Ishikawa (cell line): ENCODE data around the gene GABRR2.

Experiments
- CEBPB ChIP-seq: IDR thresholded peaks from 2 replicates; pipeline ENCODE4 v1.6.1; 2012
- CREB1 ChIP-seq: IDR thresholded peaks from 2 replicates; pipeline ENCODE4 v1.6.1; 2012; ENCODE audit warnings: low read depth
- EGR1 ChIP-seq: IDR thresholded peaks from 2 replicates; pipeline ENCODE4 v1.6.1; 2012
- EP300 ChIP-seq: IDR thresholded peaks from 2 replicates; pipeline ENCODE4 v1.6.1; 2012; ENCODE audit warnings: borderline replicate concordance
- FOXM1 ChIP-seq: IDR thresholded peaks from 2 replicates; pipeline ENCODE4 v1.6.1; 2012; ENCODE audit warnings: low read depth, borderline replicate concordance
- NFIC ChIP-seq: IDR thresholded peaks from 2 replicates; pipeline ENCODE4 v1.6.1; 2012
- RAD21 ChIP-seq: IDR thresholded peaks from 2 replicates; pipeline ENCODE4 v1.6.1; 2012; ENCODE audit warnings: low read depth
- TAF1 ChIP-seq: IDR thresholded peaks from 2 replicates; pipeline ENCODE4 v1.6.1; 2012; ENCODE audit warnings: low read depth, mild to moderate bottlenecking
- TCF12 ChIP-seq: IDR thresholded peaks from 2 replicates; pipeline ENCODE4 v1.6.1; 2012; ENCODE audit warnings: low read depth
- TEAD4 ChIP-seq: IDR thresholded peaks from 2 replicates; pipeline ENCODE4 v1.6.1; 2012
- USF1 ChIP-seq: IDR thresholded peaks from 2 replicates; pipeline ENCODE4 v1.6.1; 2012
- YY1 ChIP-seq: IDR thresholded peaks from 2 replicates; pipeline ENCODE4 v1.6.1; 2012; ENCODE audit warnings: low read depth
- ZBTB7A ChIP-seq: IDR thresholded peaks from 2 replicates; pipeline ENCODE4 v1.6.1; 2012; ENCODE audit warnings: low read depth
- TF ChIP-seq, protein P1 (sequence below): IDR thresholded peaks from 2 replicates; pipeline ENCODE4 v1.6.1; 2012
- TF ChIP-seq, protein P2 (sequence below): IDR thresholded peaks from 2 replicates; pipeline ENCODE4 v1.6.1; 2012; ENCODE audit warnings: low read depth, mild to moderate bottlenecking

GABRR2 gene

GRCh38 chr6:89257781-89258180 lies 57.3 kb downstream of the GABRR2 start:
- TF ChIP-seq YY1 (no peak), TCF12 (no peak), TAF1 (no peak), TEAD4 (no peak), CEBPB (no peak), EP300 (no peak), EGR1 (no peak), CREB1 (no peak), ZBTB7A (no peak), FOXM1 (no peak), USF1 (no peak), RAD21 (no peak), NFIC (no peak)
- TF ChIP-seq, protein P1, sequence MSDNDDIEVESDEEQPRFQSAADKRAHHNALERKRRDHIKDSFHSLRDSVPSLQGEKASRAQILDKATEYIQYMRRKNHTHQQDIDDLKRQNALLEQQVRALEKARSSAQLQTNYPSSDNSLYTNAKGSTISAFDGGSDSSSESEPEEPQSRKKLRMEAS = no peak
- TF ChIP-seq, protein P2, sequence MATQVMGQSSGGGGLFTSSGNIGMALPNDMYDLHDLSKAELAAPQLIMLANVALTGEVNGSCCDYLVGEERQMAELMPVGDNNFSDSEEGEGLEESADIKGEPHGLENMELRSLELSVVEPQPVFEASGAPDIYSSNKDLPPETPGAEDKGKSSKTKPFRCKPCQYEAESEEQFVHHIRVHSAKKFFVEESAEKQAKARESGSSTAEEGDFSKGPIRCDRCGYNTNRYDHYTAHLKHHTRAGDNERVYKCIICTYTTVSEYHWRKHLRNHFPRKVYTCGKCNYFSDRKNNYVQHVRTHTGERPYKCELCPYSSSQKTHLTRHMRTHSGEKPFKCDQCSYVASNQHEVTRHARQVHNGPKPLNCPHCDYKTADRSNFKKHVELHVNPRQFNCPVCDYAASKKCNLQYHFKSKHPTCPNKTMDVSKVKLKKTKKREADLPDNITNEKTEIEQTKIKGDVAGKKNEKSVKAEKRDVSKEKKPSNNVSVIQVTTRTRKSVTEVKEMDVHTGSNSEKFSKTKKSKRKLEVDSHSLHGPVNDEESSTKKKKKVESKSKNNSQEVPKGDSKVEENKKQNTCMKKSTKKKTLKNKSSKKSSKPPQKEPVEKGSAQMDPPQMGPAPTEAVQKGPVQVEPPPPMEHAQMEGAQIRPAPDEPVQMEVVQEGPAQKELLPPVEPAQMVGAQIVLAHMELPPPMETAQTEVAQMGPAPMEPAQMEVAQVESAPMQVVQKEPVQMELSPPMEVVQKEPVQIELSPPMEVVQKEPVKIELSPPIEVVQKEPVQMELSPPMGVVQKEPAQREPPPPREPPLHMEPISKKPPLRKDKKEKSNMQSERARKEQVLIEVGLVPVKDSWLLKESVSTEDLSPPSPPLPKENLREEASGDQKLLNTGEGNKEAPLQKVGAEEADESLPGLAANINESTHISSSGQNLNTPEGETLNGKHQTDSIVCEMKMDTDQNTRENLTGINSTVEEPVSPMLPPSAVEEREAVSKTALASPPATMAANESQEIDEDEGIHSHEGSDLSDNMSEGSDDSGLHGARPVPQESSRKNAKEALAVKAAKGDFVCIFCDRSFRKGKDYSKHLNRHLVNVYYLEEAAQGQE = no peak

- TF ChIP-seq RAD21 = no peak
- TF ChIP-seq EGR1 = no peak
- TF ChIP-seq CEBPB = no peak
- TF ChIP-seq EP300 = no peak
- no peak for TF ChIP-seq TAF1
- TF ChIP-seq, protein P1 = no peak
- TF ChIP-seq NFIC = no peak
- no peak for TF ChIP-seq YY1
- no peak for TF ChIP-seq TEAD4
- TF ChIP-seq, protein P2 = no peak
- TF ChIP-seq USF1 = no peak
- no peak for TF ChIP-seq FOXM1
- no peak for TF ChIP-seq CREB1
- no peak for TF ChIP-seq ZBTB7A
- TF ChIP-seq TCF12 = no peak
These were observed 57.8 kb downstream of the GABRR2 start for GRCh38 chr6:89257346-89257745.

DNA sequence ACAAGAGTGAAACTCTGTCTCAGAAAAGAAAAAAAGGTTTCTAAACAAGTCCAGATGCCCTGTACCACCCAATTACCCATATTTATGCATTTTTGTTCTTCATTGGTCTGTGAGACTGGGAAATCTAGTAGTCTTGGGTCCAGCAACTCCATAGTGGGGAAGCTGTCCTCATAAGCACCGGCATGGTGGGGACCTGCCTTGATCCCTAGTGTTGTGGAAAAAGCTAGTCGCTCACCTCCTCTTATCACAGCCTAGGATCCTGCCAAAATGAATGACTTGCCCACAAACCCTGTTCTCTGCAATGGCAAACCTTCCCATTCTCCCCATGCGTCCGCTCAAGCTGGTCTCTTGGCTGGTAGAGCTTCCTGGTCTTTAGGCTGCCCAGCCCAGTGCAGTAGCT lies 59.7 kb downstream of the GABRR2 start:
- no peak for TF ChIP-seq NFIC
- TF ChIP-seq RAD21 = no peak
- no peak for TF ChIP-seq FOXM1
- TF ChIP-seq, protein P1 = no peak

DNA sequence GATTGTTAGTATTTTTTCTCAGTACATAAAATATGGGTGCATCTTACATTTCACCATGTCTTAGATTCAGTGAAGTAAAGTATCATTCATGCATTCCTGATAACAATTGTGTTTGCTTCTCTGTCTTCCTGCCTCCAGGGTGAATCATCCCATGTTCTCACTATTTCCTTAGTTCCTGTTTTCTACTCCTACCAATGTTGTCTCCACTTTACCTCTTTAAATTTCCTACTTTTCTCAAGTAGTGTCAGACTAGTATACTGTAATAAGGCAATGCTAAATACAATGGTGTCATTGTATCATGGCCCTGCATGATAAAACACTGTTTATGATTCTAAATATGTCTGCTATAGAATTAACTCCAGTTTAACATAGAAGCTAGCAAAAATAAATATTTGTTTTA lies 60.5 kb downstream of the GABRR2 start:
- no peak for TF ChIP-seq EP300
- no peak for TF ChIP-seq EGR1
- TF ChIP-seq TAF1 = no peak
- TF ChIP-seq NFIC = no peak
- no peak for TF ChIP-seq CREB1
- TF ChIP-seq CEBPB = no peak
- TF ChIP-seq TCF12 = no peak
- TF ChIP-seq YY1 = no peak
- no peak for TF ChIP-seq RAD21
- no peak for TF ChIP-seq ZBTB7A
- TF ChIP-seq, protein P2 = no peak
